ENCODE data around the gene PSTPIP1. TPM values are rescaled to one million over a fixed set of nuclear protein-coding genes. Genes with fewer than 3 reads are reported as not detected.
A peak's percentile ranks its signal among the peaks of the same experiment; 100 is the strongest.

PSTPIP1 gene
- total RNA-seq, 1 experiment from 2014 or later: 1.5 TPM

DNA sequence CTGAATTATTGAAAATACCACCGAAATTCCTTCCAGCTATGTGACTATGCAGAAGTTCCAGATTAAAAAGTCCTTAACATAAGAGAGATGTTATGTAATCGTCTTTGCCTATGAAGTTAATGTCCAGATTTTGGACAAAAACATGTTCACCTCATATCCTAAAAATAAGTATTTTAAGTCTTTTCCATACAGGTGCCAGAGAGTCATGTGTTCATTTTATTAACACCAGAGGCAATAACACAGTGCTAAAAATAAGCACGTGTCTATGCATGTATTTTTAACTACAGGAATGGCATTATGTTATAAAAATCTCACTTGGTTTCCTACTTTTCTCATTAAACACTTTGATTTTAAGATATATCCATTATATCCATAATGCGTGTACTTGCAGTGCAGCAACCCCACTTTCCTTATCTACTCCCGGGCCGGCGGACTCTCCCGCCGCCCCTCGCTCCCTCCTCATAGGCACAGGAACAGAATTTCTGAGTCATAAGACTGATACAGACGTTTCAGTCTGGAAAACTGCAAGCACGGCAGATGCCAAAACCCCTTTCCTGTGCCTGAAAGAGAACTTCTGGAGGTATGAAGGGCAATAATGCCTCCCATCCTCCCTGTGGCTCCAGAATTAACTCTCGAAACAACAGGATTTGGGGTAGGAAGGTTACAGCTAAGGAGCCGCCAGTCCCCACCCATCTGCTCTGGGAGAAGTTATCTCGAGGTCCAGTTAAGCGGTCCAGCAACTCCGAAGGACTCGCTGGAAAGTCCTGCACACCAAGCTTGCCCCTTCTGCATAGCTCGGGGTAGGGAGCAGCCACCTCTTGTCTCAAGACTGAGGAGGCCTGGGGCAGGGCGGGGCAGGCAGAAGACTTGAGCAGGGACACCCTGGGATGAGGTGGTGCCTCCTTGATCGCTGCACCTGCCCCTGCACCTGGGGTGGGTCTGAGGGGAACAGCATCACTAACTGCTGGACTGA lies 22.3 kb upstream of the PSTPIP1 start:
- no peak overlapping the region for H3K4me3 Mint-ChIP-seq
- DNase-seq (ENCODE audit: low spot score): no peak
- peaks cover 4% of the 10 kb centered on the region for H3K4me1 Mint-ChIP-seq
- CTCF ChIA-PET: interaction anchor here (0.8 to 3.9 kb wide), 39 partner anchors 9 to 661 kb away, joined by 3 to 41 read pairs (median 6); partner anchors contain the start of gene TSPAN3
- H3K36me3 Mint-ChIP-seq: no peaks in the 10 kb centered on the region
- H3K27me3 Mint-ChIP-seq (ENCODE audit: low read depth): no peaks in the 10 kb centered on the region
- H3K27ac Mint-ChIP-seq: no peak overlapping the region
- POLR2A ChIA-PET: interaction anchor here (1.5 kb wide), 1 partner anchor 62 kb away, joined by 3 read pairs; no protein-coding TSS in a partner anchor
- ATAC-seq: peak; percentile 57
- no peak for TF ChIP-seq ZNF416 (CRISPR knock-in tag; IDR thresholded peaks at IDR 0.05)
- TF ChIP-seq, protein P1, sequence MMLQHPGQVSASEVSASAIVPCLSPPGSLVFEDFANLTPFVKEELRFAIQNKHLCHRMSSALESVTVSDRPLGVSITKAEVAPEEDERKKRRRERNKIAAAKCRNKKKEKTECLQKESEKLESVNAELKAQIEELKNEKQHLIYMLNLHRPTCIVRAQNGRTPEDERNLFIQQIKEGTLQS (CRISPR knock-in tag; conservative IDR thresholded peaks at IDR 0.05): no peak
- TF ChIP-seq, protein P2, sequence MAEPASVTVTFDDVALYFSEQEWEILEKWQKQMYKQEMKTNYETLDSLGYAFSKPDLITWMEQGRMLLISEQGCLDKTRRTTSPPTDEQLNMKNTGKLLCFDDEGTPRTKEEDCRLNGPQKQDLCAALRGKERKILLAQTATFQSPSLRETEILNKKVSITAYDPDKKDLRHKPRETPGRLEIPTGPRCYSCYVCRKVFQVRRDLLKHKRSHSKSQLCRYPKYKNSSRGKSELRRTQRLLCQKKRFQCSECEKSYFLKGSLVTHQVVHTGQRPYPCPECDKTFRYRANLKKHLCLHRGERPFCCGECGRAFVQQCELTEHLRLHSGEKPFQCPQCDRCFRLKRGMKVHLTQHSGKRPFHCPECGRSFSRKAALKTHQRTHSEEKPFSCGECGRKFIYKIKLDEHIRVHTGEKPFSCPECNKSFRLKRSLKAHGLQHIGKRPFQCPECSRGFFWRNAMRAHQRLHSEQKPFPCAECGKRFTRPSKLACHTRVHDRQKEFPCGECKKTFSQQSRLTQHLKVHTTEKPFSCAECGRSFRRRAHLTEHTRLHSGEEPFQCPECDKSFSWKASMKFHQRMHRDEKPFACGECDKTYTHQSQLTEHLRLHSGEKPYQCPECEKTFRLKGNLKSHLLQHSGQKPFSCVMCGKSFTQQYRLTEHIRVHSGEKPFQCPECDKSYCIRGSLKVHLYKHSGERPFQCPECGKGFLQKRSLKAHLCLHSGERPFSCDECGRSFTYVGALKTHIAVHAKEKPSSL (CRISPR knock-in tag; conservative IDR thresholded peaks at IDR 0.05): no peak
- no peaks in the 10 kb centered on the region for H3K9me3 Mint-ChIP-seq

GRCh38 chr15:76973362-76973743 lies 21.6 kb upstream of the PSTPIP1 start:
- TF ChIP-seq CTCF (IDR thresholded peaks at IDR 0.05) (peak; percentile 67), E2F4 (CRISPR knock-in tag; IDR thresholded peaks at IDR 0.05; ENCODE audit: borderline replicate concordance, low read depth) (no peak), GABPB1 (CRISPR knock-in tag; IDR thresholded peaks at IDR 0.05) (no peak), SP1 (CRISPR knock-in tag; conservative IDR thresholded peaks at IDR 0.05) (0 out of 2 replicates have a peak, but pooled peaks have one; percentile 22), GRHL2 (CRISPR knock-in tag; IDR thresholded peaks at IDR 0.05; ENCODE audit: insufficient replicate concordance, severe bottlenecking) (no peak), TP53 (CRISPR knock-in tag; IDR thresholded peaks at IDR 0.05) (no peak)
- Mint-ChIP-seq H3K4me1 (peaks cover 4% of the 10 kb centered on the region), H3K27ac (no peak overlapping the region), H3K4me3 (no peak overlapping the region), H3K9me3 (peaks cover 3% of the 10 kb centered on the region), H3K36me3 (0 out of 2 replicates have a peak, but pooled peaks cover under 1% of the 10 kb centered on the region), H3K27me3 (ENCODE audit: low read depth) (no peaks in the 10 kb centered on the region)
- DNase-seq (ENCODE audit: low spot score) (peak; percentile 84), ATAC-seq (peak; percentile 97)
- ChIA-PET POLR2A (interaction anchor here (1.5 kb wide), 1 partner anchor 61 kb away, joined by 3 read pairs; no protein-coding TSS in a partner anchor), CTCF (interaction anchor here (0.6 to 3.9 kb wide), 46 partner anchors 10 to 660 kb away, joined by 3 to 41 read pairs (median 5); partner anchors contain the start of genes PSTPIP1 and TSPAN3)

DNA sequence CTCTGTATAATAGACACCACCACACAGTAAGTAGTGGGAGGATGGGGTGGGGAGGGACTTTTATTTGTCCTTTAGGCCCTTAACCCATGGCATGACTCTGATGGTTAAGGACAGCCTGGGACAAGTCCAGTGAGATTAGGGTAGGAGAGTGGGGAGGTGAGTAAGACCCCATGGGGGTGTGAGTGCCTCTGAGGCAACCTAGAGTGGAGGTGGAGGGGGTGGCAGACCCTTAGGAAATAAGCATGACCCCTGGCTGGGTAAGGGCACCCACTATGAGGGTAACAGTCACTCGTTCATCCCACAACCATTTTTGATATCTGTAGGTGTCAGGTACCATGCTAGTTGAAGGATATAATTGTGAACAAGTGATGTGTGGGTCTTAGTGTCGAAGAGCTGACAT lies 21.0 kb upstream of the PSTPIP1 start:
- ChIA-PET CTCF (interaction anchor here (0.6 to 3.9 kb wide), 46 partner anchors 9 to 660 kb away, joined by 3 to 41 read pairs (median 5); partner anchors contain the start of genes PSTPIP1 and TSPAN3), POLR2A (interaction anchor here (1.5 kb wide), 1 partner anchor 61 kb away, joined by 3 read pairs; no protein-coding TSS in a partner anchor)
- peaks cover 6% of the 10 kb centered on the region for H3K9me3 Mint-ChIP-seq
- H3K27me3 Mint-ChIP-seq (ENCODE audit: low read depth): no peaks in the 10 kb centered on the region
- peaks cover 4% of the 10 kb centered on the region for H3K4me1 Mint-ChIP-seq
- no peak overlapping the region for H3K4me3 Mint-ChIP-seq
- no peak overlapping the region for H3K27ac Mint-ChIP-seq
- ATAC-seq (no peak), DNase-seq (ENCODE audit: low spot score) (no peak)
- H3K36me3 Mint-ChIP-seq: 0 out of 2 replicates have a peak, but pooled peaks cover 3% of the 10 kb centered on the region
- TF ChIP-seq HMGA2 (CRISPR knock-in tag; IDR thresholded peaks at IDR 0.05) (no peak), MXD4 (CRISPR knock-in tag; IDR thresholded peaks at IDR 0.05; ENCODE audit: borderline replicate concordance) (no peak), FOXK1 (CRISPR knock-in tag; IDR thresholded peaks at IDR 0.05) (no peak), NR3C1 (CRISPR knock-in tag; conservative IDR thresholded peaks at IDR 0.05; ENCODE audit: low read depth) (no peak), E2F5 (CRISPR knock-in tag; IDR thresholded peaks at IDR 0.05) (no peak), CBFB (CRISPR knock-in tag; IDR thresholded peaks at IDR 0.05; ENCODE audit: low read depth) (no peak), NFYB (CRISPR knock-in tag; conservative IDR thresholded peaks at IDR 0.05; ENCODE audit: low read depth) (no peak), NR1H2 (CRISPR knock-in tag; IDR thresholded peaks at IDR 0.05) (no peak), NFATC4 (CRISPR knock-in tag; IDR thresholded peaks at IDR 0.05) (no peak), E2F4 (CRISPR knock-in tag; IDR thresholded peaks at IDR 0.05; ENCODE audit: borderline replicate concordance, low read depth) (no peak), ZNF671 (CRISPR knock-in tag; IDR thresholded peaks at IDR 0.05) (no peak)
- TF ChIP-seq, protein P3, sequence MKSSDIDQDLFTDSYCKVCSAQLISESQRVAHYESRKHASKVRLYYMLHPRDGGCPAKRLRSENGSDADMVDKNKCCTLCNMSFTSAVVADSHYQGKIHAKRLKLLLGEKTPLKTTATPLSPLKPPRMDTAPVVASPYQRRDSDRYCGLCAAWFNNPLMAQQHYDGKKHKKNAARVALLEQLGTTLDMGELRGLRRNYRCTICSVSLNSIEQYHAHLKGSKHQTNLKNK (CRISPR knock-in tag; IDR thresholded peaks at IDR 0.05): no peak
- TF ChIP-seq, protein P4, sequence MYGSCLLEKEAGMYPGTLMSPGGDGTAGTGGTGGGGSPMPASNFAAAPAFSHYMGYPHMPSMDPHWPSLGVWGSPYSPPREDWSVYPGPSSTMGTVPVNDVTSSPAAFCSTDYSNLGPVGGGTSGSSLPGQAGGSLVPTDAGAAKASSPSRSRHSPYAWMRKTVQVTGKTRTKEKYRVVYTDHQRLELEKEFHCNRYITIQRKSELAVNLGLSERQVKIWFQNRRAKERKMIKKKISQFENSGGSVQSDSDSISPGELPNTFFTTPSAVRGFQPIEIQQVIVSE (CRISPR knock-in tag; IDR thresholded peaks at IDR 0.05; ENCODE audit: borderline replicate concordance): no peak

Data from WTC11 (cell line).